Activated CD4-positive, alpha-beta T cell treated with anti-CD3 and anti-CD28 coated beads for 36 hours (primary cell): ENCODE data around the gene TMEM254. TPM values are rescaled to one million over a fixed set of nuclear protein-coding genes. Genes with fewer than 3 reads are reported as not detected.
A peak's percentile ranks its signal among the peaks of the same experiment; 100 is the strongest.
"Not testable (repeated sequence)": the region's sequence is repeated elsewhere in the genome, so short reads cannot be mapped to it uniquely, and the experiment has no call there.

Experiments
- ATAC-seq: fragments of 200-7000 bp; cut with Tn5 transposase; one replicate; pipeline ENCODE4 v1.10.0; 2021; ENCODE audit warnings: mild to moderate bottlenecking, moderate library complexity
- CTCF ChIA-PET: fragments of 350-600 bp; sonication (Branson Sonifier 250); formaldehyde crosslinking; loops from one replicate; lab custom pipeline; 2021; ENCODE audit warnings: antibody characterized with exemption; lab: Charles Lee
- POLR2A ChIA-PET: fragments of 350-600 bp; sonication (Branson Sonifier 250); formaldehyde crosslinking; loops from one replicate; lab custom pipeline; 2021; ENCODE audit warnings: antibody characterized with exemption, inconsistent platforms; lab: Charles Lee
- DNase-seq: peaks from one replicate; pipeline ENCODE4 v3.0.0-alpha.2; 2020
- H3K27ac Mint-ChIP-seq: one replicate; pipeline ENCODE4 v1.8.0; 2021; ENCODE audit warnings: mixed read lengths
- H3K27me3 Mint-ChIP-seq: one replicate; pipeline ENCODE4 v1.8.0; 2021; ENCODE audit warnings: mixed read lengths
- H3K36me3 Mint-ChIP-seq: one replicate; pipeline ENCODE4 v1.8.0; 2021; ENCODE audit warnings: low read depth, mixed read lengths
- H3K4me1 Mint-ChIP-seq: one replicate; pipeline ENCODE4 v1.8.0; 2021; ENCODE audit warnings: mixed read lengths
- H3K4me3 Mint-ChIP-seq: one replicate; pipeline ENCODE4 v1.8.0; 2021; ENCODE audit warnings: mild to moderate bottlenecking, moderate library complexity, mixed read lengths
- H3K9me3 Mint-ChIP-seq: one replicate; pipeline ENCODE4 v1.8.0; 2021; ENCODE audit warnings: low read depth, mixed read lengths
- intact Hi-C, 2 experiments: fragments of 100-400 bp; cut with DNase I in 1 of 2; cut with micrococcal nuclease in 1 of 2; formaldehyde crosslinking; loops; one replicate each; pipeline versions ENCODE4 v1.14.2 to v1.15.1; 2022 to 2024; cut with DNase I, micrococcal nuclease
- total RNA-seq, 2 experiments: library from RNA; stranded (reverse); gene quantifications; one replicate each; pipeline ENCODE4 v1.2.3, GENCODE V29; 2021

TMEM254 gene
- total RNA-seq, 2 experiments from 2014 or later, result 11.3 to 15.2 TPM

DNA sequence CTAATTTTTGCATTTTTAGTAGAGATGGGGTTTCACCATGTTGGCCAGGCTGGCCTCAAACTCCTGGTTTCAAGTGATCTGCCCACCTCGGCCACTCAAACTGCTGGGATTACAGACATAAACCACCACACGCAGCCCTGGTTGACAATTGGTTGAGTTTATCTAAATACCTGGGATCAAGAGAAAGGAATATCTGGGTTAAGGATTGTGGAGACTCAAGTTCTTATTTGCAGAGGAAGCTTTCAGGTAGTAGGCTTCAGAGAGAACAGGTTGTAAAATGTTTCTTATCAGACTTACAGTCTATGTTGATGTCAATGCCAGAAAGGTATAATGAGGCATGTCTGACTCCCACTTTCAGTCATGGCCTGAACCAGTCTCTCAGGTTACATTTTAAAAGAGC, 5.9 kb upstream of the TMEM254 start:
- peaks cover 3% of the 10 kb centered on the region for H3K36me3 Mint-ChIP-seq
- no peaks in the 10 kb centered on the region for H3K27me3 Mint-ChIP-seq
- ChIA-PET CTCF (interaction anchor here (0.7 kb wide), 1 partner anchor 22 kb away, joined by 4 read pairs; no protein-coding TSS in a partner anchor), POLR2A (no interaction called here)
- no peak overlapping the region for H3K27ac Mint-ChIP-seq
- intact Hi-C loops, result loop anchor here in 1 of 2 experiments (10.0 kb wide), 2 partner anchors 452 to 728 kb away; partner anchors contain the start of gene PPIF
- H3K9me3 Mint-ChIP-seq, result peaks cover 2% of the 10 kb centered on the region
- peaks cover 12% of the 10 kb centered on the region for H3K4me1 Mint-ChIP-seq
- ATAC-seq (no peak), DNase-seq (no peak)
- no peak overlapping the region for H3K4me3 Mint-ChIP-seq

DNA sequence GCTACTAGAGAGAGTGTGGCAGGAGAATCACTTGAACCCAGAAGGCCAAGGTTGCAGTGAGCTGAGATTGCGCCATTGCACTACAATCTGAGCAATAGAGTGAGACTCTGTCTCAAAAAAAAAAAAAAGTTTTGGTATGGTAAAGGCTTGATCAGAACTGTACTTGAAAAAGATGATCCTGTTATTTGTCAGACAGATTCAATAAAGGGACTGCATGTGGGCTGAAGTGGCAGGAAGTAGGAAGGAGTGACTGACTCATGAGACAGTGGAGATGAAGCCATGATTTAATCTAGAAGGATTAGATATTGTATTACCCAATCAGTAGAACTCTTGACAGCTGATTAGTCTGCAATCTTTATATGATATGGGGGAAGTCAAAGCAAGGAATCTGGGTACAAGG, 2.7 kb upstream of the TMEM254 start:
- DNase-seq (peak; percentile 52), ATAC-seq (peak; percentile 67)
- intact Hi-C loops, result loop anchor here in 1 of 2 experiments (5.0 to 10.0 kb wide), 3 partner anchors 112 to 731 kb away; partner anchors contain the start of gene PPIF
- Mint-ChIP-seq H3K27me3 (no peaks in the 10 kb centered on the region), H3K9me3 (peaks cover 2% of the 10 kb centered on the region), H3K4me1 (peaks cover 28% of the 10 kb centered on the region), H3K4me3 (no peak overlapping the region), H3K36me3 (peaks cover 3% of the 10 kb centered on the region), H3K27ac (peak overlapping the region; percentile 77)
- ChIA-PET CTCF (interaction anchor here (1.2 kb wide), 1 partner anchor 31 kb away, joined by 3 read pairs; no protein-coding TSS in a partner anchor), POLR2A (interaction anchor here (0.6 kb wide), 1 partner anchor 143 kb away, joined by 3 read pairs; no protein-coding TSS in a partner anchor)

DNA sequence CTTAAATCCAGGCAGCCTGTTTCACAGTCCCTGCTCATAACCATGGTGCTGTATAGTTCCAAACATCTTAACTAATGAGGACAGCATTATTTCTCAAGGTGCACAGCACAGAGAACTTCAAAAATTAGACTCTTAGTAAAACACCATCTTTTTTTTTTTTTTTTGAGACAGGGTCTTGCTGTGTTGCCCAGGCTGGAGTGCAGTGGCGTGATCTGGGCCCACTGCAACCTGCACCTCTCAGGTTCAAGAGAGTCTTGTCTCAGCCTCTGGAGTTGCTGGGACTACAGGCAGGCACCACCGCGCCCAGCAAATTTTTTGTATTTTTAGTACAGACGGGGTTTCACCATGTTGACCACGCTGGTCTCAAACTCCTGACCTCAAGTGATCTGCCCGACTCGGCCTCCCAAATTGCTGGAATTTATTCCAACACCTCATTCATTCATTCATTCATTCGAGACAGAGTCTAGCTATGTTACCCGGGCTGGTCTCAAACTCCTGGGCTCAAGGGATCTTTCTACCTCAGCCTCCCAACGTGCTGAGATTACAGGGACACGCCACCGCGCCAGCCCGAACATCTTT, 507 bp upstream of the TMEM254 start:
- intact Hi-C loops, result loop anchor here in 1 of 2 experiments (1.0 to 10.0 kb wide), 5 partner anchors 109 to 835 kb away; partner anchors contain the start of genes ANXA11 and PPIF
- ATAC-seq, result peak; percentile 6
- ChIA-PET CTCF (interaction anchor here (1.0 to 1.1 kb wide), 2 partner anchors 13 to 19 kb away, joined by 3 read pairs; no protein-coding TSS in a partner anchor), POLR2A (no interaction called here)
- Mint-ChIP-seq H3K9me3 (peaks cover 2% of the 10 kb centered on the region), H3K27ac (peak overlapping the region; percentile 96), H3K36me3 (peaks cover 3% of the 10 kb centered on the region), H3K27me3 (no peaks in the 10 kb centered on the region), H3K4me1 (peaks cover 32% of the 10 kb centered on the region), H3K4me3 (peak overlapping the region; percentile 93)
- no peak for DNase-seq

DNA sequence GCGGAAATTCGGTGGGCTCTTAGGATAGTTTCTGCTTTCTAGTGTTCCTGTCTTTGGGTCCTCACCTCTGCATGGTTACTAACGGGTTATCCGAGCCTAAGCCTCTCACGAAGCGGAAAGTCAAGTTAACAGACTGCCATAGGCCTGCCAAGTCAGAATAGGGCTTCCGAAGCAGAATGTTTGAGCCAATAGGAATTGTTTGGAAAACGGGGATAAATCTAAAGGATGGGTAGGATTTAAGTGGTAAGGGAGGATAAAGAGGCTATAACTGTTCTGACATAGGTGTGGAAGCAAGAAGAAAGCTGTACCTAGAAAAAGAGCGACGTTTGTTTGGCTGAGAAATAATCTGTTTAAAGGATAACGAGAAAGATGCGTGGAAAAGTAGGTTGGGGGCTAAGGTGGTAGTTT, 851 bp downstream of the TMEM254 start:
- no peak for ATAC-seq
- CTCF ChIA-PET, result interaction anchor here (0.8 to 2.1 kb wide), 2 partner anchors 21 to 31 kb away, joined by 3 to 8 read pairs; no protein-coding TSS in a partner anchor
- no peak for DNase-seq
- H3K4me1 Mint-ChIP-seq, result peaks cover 32% of the 10 kb centered on the region
- peak overlapping the region; percentile 96 for H3K27ac Mint-ChIP-seq
- intact Hi-C loops, result loop anchor here (1.0 to 10.0 kb wide), 6 partner anchors 108 to 837 kb away; partner anchors contain the start of genes ANXA11 (in 1 of the 2), PPIF (in 1 of the 2) and ZCCHC24 (in 1 of the 2)
- POLR2A ChIA-PET, result interaction anchor here (1.0 kb wide), 1 partner anchor 124 kb away, joined by 3 read pairs; no protein-coding TSS in a partner anchor
- H3K27me3 Mint-ChIP-seq, result no peaks in the 10 kb centered on the region
- peaks cover 2% of the 10 kb centered on the region for H3K9me3 Mint-ChIP-seq
- H3K4me3 Mint-ChIP-seq, result peak overlapping the region; percentile 93
- H3K36me3 Mint-ChIP-seq, result peaks cover 6% of the 10 kb centered on the region

DNA sequence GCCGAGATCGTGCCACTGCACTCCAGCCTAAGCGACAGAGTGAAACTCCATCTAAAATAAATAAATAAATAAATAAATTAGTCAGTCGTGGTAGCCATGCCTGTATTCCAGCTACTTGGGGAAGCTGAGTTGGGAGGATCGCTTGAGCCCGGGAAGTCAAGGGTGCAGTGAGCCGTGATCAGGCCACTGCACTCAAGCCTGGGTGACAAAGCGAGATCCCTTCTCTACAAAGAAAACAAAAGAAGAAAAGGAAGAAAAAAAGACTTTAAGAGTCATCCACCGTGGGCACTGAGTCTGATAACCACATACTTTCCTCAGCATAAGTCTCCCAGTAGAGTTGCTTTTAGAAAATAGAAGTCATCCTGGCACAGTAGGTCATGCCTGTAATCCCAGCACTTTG, 2.6 kb downstream of the TMEM254 start:
- H3K4me1 Mint-ChIP-seq, result peaks cover 25% of the 10 kb centered on the region
- ATAC-seq, result no peak
- no peak for DNase-seq
- H3K27ac Mint-ChIP-seq, result no peak overlapping the region
- no peaks in the 10 kb centered on the region for H3K9me3 Mint-ChIP-seq
- peaks cover 5% of the 10 kb centered on the region for H3K36me3 Mint-ChIP-seq
- ChIA-PET CTCF (no interaction called here), POLR2A (no interaction called here)
- intact Hi-C loops, result no loop called here
- H3K4me3 Mint-ChIP-seq, result no peak overlapping the region
- no peaks in the 10 kb centered on the region for H3K27me3 Mint-ChIP-seq

DNA sequence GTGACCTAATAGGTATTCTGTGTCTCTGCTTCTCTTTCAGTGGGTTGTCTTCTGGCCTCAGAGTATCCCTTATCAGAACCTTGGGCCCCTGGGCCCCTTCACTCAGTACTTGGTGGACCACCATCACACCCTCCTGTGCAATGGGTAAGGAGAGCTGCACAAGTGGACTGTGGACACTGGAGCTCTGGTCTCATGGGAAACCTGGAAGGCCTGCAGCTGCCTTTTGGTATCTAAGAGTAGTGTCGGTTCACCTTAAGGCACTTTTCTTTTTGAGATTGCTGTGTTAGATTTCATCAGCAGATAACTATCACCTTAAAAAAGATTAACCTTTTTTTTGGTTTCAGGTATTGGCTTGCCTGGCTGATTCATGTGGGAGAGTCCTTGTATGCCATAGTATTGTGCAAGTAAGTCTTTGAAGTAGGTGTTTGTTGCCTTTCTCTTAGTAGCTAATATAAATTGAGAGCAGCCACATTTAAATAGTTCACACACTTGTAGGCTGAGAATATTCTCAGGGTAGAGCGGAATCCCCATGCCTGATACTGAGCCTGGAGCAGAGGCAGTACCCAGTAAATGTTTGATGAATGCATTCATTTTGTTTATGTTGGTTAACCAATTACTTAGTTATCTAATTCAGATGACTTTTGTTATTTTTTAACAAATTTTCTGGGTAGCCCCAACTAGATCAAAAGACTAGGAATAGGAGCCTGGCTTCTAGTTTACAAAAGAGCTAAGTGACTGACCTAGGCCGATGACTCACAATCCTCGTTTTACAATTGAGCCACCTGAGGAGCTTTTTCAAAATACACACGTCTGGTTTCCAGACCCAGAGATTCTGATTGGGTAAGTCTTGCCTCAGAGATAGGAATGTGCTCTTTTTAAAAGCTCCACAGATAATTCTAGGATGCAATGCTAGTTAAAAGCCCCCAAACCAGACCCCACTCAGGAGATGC, 3.6 kb downstream of the TMEM254 start:
- DNase-seq (no peak), ATAC-seq (no peak)
- Mint-ChIP-seq H3K9me3 (no peaks in the 10 kb centered on the region), H3K27ac (no peak overlapping the region), H3K4me3 (no peak overlapping the region), H3K36me3 (peaks cover 5% of the 10 kb centered on the region), H3K27me3 (no peaks in the 10 kb centered on the region), H3K4me1 (peaks cover 20% of the 10 kb centered on the region)
- intact Hi-C loops, result no loop called here
- ChIA-PET CTCF (interaction anchor here (0.7 to 1.3 kb wide), 4 partner anchors 14 to 303 kb away, joined by 3 read pairs; no protein-coding TSS in a partner anchor), POLR2A (no interaction called here)

DNA sequence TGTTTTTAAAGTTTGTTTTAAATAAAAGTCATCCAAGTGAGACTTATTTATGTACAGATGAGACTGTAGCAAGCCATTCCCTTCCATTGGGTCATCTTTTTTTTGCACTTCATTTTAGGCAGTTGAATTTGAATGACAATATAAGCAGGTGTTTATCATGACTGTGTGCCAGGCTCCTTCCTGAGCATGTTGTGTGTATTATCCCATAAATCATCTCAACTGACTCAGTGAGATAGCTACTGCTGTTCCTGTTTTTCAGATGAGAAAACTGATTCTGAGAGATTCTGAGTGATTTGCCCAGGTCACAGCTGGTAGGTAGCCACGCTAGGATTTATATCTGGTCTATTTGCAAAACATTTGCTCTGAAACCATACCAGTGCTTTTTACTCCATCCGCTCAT, 11.7 kb downstream of the TMEM254 start:
- CTCF ChIA-PET, result no interaction called here
- ATAC-seq, result no peak
- Mint-ChIP-seq H3K4me1 (no peaks in the 10 kb centered on the region), H3K27ac (no peak overlapping the region), H3K9me3 (no peaks in the 10 kb centered on the region), H3K27me3 (no peaks in the 10 kb centered on the region), H3K36me3 (no peaks in the 10 kb centered on the region), H3K4me3 (no peak overlapping the region)
- no peak for DNase-seq
- intact Hi-C loops, result no loop called here
- POLR2A ChIA-PET, result no interaction called here

DNA sequence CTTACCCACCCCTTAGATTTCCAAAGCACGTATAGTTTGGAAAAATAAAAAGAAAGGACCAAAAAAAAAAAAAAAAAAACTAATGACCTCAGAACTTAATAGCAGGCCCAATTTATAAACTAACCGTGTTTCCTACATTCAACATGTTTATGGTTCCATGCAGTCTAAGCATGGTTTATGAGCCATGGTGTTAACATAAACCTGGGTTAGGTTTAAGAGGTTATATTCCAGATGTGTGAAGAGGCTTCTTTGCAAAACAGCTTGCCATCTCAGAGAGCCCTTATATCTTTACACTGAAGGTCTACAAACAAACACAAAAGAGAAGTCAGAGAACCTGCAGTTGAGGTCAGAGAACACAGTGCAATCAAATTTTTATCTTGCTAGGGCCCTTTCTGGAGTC, 15.8 kb downstream of the TMEM254 start:
- ChIA-PET POLR2A (no interaction called here), CTCF (interaction anchor here (0.6 kb wide), 1 partner anchor 21 kb away, joined by 4 read pairs; no protein-coding TSS in a partner anchor)
- no peak for DNase-seq
- ATAC-seq, result no peak
- H3K27me3 Mint-ChIP-seq, result peaks cover 2% of the 10 kb centered on the region
- no peaks in the 10 kb centered on the region for H3K9me3 Mint-ChIP-seq
- no peaks in the 10 kb centered on the region for H3K36me3 Mint-ChIP-seq
- H3K4me1 Mint-ChIP-seq, result no peaks in the 10 kb centered on the region
- intact Hi-C loops, result no loop called here
- H3K27ac Mint-ChIP-seq, result no peak overlapping the region
- no peak overlapping the region for H3K4me3 Mint-ChIP-seq

DNA sequence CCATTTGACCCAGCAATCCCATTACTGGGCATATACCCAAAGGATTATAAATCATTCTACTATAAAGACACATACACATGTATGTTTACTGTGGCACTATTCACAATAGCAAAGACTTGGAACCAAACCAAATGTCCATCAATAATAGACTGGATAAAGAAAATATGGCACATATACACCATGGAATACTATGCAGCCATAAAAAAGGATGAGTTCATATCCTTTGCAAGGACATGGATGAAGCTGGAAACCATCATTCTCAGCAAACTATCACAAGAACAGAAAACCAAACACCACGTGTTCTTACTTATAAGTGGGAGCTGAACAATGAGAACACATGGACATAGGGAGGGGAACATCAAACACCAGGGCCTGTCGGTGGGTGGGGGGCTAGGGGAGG, 19.8 kb downstream of the TMEM254 start:
- ATAC-seq, result not testable (repeated sequence)

DNA sequence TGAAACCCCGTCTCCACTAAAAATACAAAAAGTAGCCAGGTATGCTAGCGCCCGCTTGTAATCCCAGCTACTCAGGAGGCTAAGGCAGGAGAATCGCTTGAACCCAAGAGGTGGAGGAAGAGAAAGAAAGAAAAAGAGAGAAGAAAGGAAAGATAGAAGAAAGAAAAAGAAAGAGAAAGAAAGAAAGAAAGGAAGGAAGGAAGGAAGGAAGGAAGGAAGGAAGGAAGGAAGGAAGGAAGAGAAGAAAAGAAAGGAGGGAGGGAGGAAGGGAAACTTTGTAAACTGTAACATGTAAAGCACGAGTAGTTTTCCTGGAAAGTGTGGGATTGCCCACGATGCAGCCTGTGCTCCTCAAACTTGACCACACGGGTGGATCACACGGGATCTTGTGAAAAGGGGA, 20.8 kb downstream of the TMEM254 start:
- H3K4me3 Mint-ChIP-seq, H3K36me3 Mint-ChIP-seq, POLR2A ChIA-PET, H3K27me3 Mint-ChIP-seq, ATAC-seq, intact Hi-C loops, H3K27ac Mint-ChIP-seq, H3K9me3 Mint-ChIP-seq, DNase-seq, H3K4me1 Mint-ChIP-seq: not testable (repeated sequence)
- CTCF ChIA-PET, result interaction anchor here (0.6 kb wide), 1 partner anchor 50 kb away, joined by 3 read pairs; no protein-coding TSS in a partner anchor

More for the DNA sequence above, 19.8 kb downstream of the TMEM254 start:
- POLR2A ChIA-PET, H3K36me3 Mint-ChIP-seq, H3K9me3 Mint-ChIP-seq, H3K4me1 Mint-ChIP-seq, H3K27me3 Mint-ChIP-seq, CTCF ChIA-PET, intact Hi-C loops, DNase-seq, H3K4me3 Mint-ChIP-seq, H3K27ac Mint-ChIP-seq: not testable (repeated sequence)

DNA sequence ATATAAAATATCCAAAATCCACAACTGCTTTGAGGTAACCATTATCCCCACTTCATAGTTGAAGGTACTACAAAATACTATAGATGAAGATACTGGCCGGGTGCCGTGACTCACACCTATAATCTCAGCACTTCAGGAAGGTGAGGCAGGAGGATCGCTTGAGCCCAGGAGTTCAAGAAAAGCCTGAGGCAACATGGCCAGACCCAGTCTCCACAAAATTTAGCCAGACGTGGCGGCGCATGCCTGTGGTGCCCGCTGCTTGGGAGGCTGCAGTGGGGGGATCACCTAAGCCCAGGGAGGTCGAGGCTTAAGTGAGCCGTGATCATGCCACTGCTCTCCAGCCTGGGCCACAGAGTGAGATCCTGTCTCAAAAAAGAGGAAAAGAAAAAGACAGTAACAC, 21.7 kb downstream of the TMEM254 start:
- Mint-ChIP-seq H3K27me3 (peaks cover 2% of the 10 kb centered on the region), H3K9me3 (no peaks in the 10 kb centered on the region), H3K36me3 (no peaks in the 10 kb centered on the region), H3K4me1 (peaks cover 10% of the 10 kb centered on the region), H3K4me3 (no peak overlapping the region), H3K27ac (no peak overlapping the region)
- DNase-seq, result no peak
- intact Hi-C loops, result no loop called here
- ChIA-PET CTCF (no interaction called here), POLR2A (no interaction called here)
- no peak for ATAC-seq
